K562 (cell line): Measurements from ENCODE around the gene MAP3K14. TPM values are rescaled to one million over a fixed set of nuclear protein-coding genes. Genes with fewer than 3 reads are reported as not detected.

Experiments
- ATAC-seq: fragments of 200-7000 bp; cut with Tn5 transposase; 3 replicates; pipeline ENCODE4 v1.9.1; 2020; ENCODE audit warnings: moderate library complexity
- BruUV-seq: library from RNA; stranded (reverse); fragments of 400-500 nt; replicated peaks from 2 replicates; lab custom pipeline; 2021; lab: Mats Ljungman, UMichigan
- CTCF ChIA-PET: fragments of 300-600 bp; formaldehyde crosslinking; extraction: SDS; loops from one replicate; lab custom pipeline; 2021; ENCODE audit warnings: low intra/inter-chr PET ratio; lab: Yijun Ruan, JAX
- POLR2A ChIA-PET: fragments of 300-600, 350-650 bp; sonication (Branson Sonifier 250); formaldehyde crosslinking; extraction: SDS; loops from one replicate; lab custom pipeline; 2021; ENCODE audit warnings: antibody characterized with exemption, inconsistent platforms; lab: Yijun Ruan, JAX
- DNase-seq, 4 experiments: peaks; one replicate each; pipeline versions ENCODE4 v3.0.0 to v3.0.0-alpha.2; 2011 to 2018; ENCODE audit warnings: low spot score in 3 of 4, mixed read lengths in 3 of 4; ENCODE audit errors: extremely low read depth in 1 of 4
- FAIRE-seq: peaks from 2 replicates; lab custom pipeline; 2011; peaks lifted over from hg19 to GRCh38; lab: Jason Lieb, UNC
- H2AFZ ChIP-seq: 2 replicates; pipeline ENCODE4 v1.6.0; 2011; ENCODE audit warnings: low read depth, low read length, control low read depth, inconsistent platforms
- H3K27ac ChIP-seq: fragments of 200-600 bp; 3 replicates; pipeline ENCODE4 v1.8.0; 2011; ENCODE audit warnings: low read depth, mild to moderate bottlenecking, control low read depth, inconsistent platforms, low read length, moderate library complexity, mixed read lengths; ENCODE audit errors: extremely low read depth
- H3K27me3 ChIP-seq, 2 experiments: fragments of 300-600 bp in 1 of 2; 2 replicates in 1 of 2; 3 replicates in 1 of 2; pipeline versions ENCODE4 v1.6.0 to v1.8.0; 2011; ENCODE audit warnings: inconsistent platforms in 2 of 2, low read length in 2 of 2, mild to moderate bottlenecking in 1 of 2, mixed read lengths in 1 of 2, moderate library complexity in 1 of 2; ENCODE audit not compliant: control insufficient read depth in 2 of 2, insufficient read depth in 2 of 2
- H3K36me3 ChIP-seq: fragments of 300-600 bp; 3 replicates; pipeline ENCODE4 v1.8.0; 2011; ENCODE audit warnings: mild to moderate bottlenecking, low read length, inconsistent platforms; ENCODE audit not compliant: control insufficient read depth, insufficient read depth
- H3K4me1 ChIP-seq, 2 experiments: fragments of 200-600 bp in 1 of 2; replicated peaks in 1 of 2; 2 replicates in 1 of 2; 3 replicates in 1 of 2; pipeline versions ENCODE4 v1.5.1 to v1.8.0; 2011; ENCODE audit warnings: inconsistent platforms in 2 of 2, low read length in 2 of 2, mild to moderate bottlenecking in 1 of 2, mixed read lengths in 1 of 2, moderate library complexity in 1 of 2; ENCODE audit not compliant: control insufficient read depth in 2 of 2, insufficient read depth in 2 of 2
- H3K4me2 ChIP-seq: 2 replicates; pipeline ENCODE4 v1.6.1; 2011; ENCODE audit warnings: low read length, control low read depth, inconsistent platforms, mixed read lengths; ENCODE audit not compliant: insufficient read depth
- H3K4me3 ChIP-seq: fragments of 200-600 bp; sonication (generic), shearing (Covaris generic); 2 replicates; pipeline ENCODE4 v1.5.1; 2016; ENCODE audit warnings: control low read depth, inconsistent platforms
- H3K79me2 ChIP-seq: fragments of 200-600 bp; 3 replicates; pipeline ENCODE4 v1.8.0; 2011; ENCODE audit warnings: low read length, inconsistent platforms; ENCODE audit not compliant: control insufficient read depth, insufficient read depth
- H3K9ac ChIP-seq, 2 experiments: 2 replicates each; pipeline versions ENCODE4 v1.6.0 to v1.6.1; 2011; ENCODE audit warnings: low read depth in 2 of 2, low read length in 2 of 2, control low read depth in 1 of 2, inconsistent platforms in 1 of 2, mild to moderate bottlenecking in 1 of 2, mixed read lengths in 1 of 2; ENCODE audit not compliant: insufficient read depth in 1 of 2
- H3K9me1 ChIP-seq: one replicate; pipeline ENCODE4 v1.6.0; 2011; ENCODE audit warnings: inconsistent platforms, mild to moderate bottlenecking, low read length, moderate library complexity; ENCODE audit not compliant: control insufficient read depth, insufficient read depth
- H3K9me3 ChIP-seq: replicated peaks from 2 replicates; pipeline ENCODE4 v1.5.1; 2011; ENCODE audit warnings: low read depth, low read length, inconsistent platforms; ENCODE audit not compliant: control insufficient read depth, insufficient read depth
- H4K20me1 ChIP-seq: replicated peaks from 2 replicates; pipeline ENCODE4 v1.6.1; 2011; ENCODE audit warnings: low read length, inconsistent platforms, mixed read lengths; ENCODE audit not compliant: control insufficient read depth, insufficient read depth
- ETV6 ChIP-seq, 3 experiments: fragments of 150-350 bp in 1 of 3; sonication (generic) in 1 of 3; formaldehyde crosslinking in 1 of 3; IDR thresholded peaks; 2 replicates each; pipeline versions ENCODE4 v1.6.1 to v1.8.0; 2014 to 2022; ENCODE audit warnings: borderline replicate concordance in 2 of 3, low read depth in 2 of 3, antibody characterized with exemption in 1 of 3, low read length in 1 of 3, mild to moderate bottlenecking in 1 of 3, missing genetic modification reagents in 1 of 3
- GATAD2A ChIP-seq: fragments of 450-650 bp; IDR thresholded peaks from 2 replicates; pipeline ENCODE4 v1.6.1; 2017
- HNRNPLL ChIP-seq: fragments of 200-400 bp; formaldehyde crosslinking; IDR thresholded peaks from 2 replicates; pipeline ENCODE4 v1.6.1; 2017; ENCODE audit warnings: low read length, low read depth, mild to moderate bottlenecking; ENCODE audit not compliant: poor library complexity, severe bottlenecking
- KDM1A ChIP-seq, 2 experiments: fragments of 450-650 bp; IDR thresholded peaks; 2 replicates each; pipeline ENCODE4 v1.6.1; 2016; ENCODE audit warnings: mild to moderate bottlenecking in 2 of 2
- LARP7 ChIP-seq: fragments of 450-650 bp; IDR thresholded peaks from 2 replicates; pipeline ENCODE4 v1.6.1; 2016
- LCOR ChIP-seq: sonication (generic); formaldehyde crosslinking; IDR thresholded peaks from 2 replicates; pipeline ENCODE4 v1.8.0; 2022; ENCODE audit warnings: mild to moderate bottlenecking, missing genetic modification reagents
- MAX ChIP-seq: sonication (generic); formaldehyde crosslinking; IDR thresholded peaks from 2 replicates; pipeline ENCODE4 v1.9.0; 2022; ENCODE audit warnings: mild to moderate bottlenecking, missing genetic modification reagents
- MCM3 ChIP-seq: fragments of 450-650 bp; IDR thresholded peaks from 2 replicates; pipeline ENCODE4 v1.6.1; 2016
- OTX1 ChIP-seq: fragments of 450-650 bp; formaldehyde crosslinking; IDR thresholded peaks from 2 replicates; pipeline ENCODE4 v1.4.0; 2022; ENCODE audit warnings: mild to moderate bottlenecking
- RBFOX2 ChIP-seq: fragments of 200-400 bp; formaldehyde crosslinking; IDR thresholded peaks from 2 replicates; pipeline ENCODE4 v1.6.1; 2017; ENCODE audit warnings: low read depth, mild to moderate bottlenecking, low read length, moderate library complexity
- TFAP4 ChIP-seq: sonication (generic); formaldehyde crosslinking; IDR thresholded peaks from 2 replicates; pipeline ENCODE4 v1.8.0; 2022; ENCODE audit warnings: missing genetic modification reagents, mild to moderate bottlenecking, moderate library complexity, borderline replicate concordance
- ZBTB7A ChIP-seq: IDR thresholded peaks from 2 replicates; pipeline ENCODE4 v1.6.1; 2011; ENCODE audit warnings: low read depth, mild to moderate bottlenecking, low read length, moderate library complexity, borderline replicate concordance; ENCODE audit not compliant: control insufficient read depth
- ZKSCAN1 ChIP-seq: fragments of 150-350 bp; IDR thresholded peaks from 2 replicates; pipeline ENCODE4 v1.6.1; 2016; ENCODE audit warnings: low read depth, low read length
- ZNF408 ChIP-seq: fragments of 250-450 bp; sonication (Bioruptor Pico); IDR thresholded peaks from 2 replicates; pipeline ENCODE4 v1.4.0; 2020; ENCODE audit warnings: low read depth, mild to moderate bottlenecking, moderate library complexity
- WGBS: fragments of 100-300 bp; shearing (Covaris generic); methylation state at CpG from one replicate; pipeline ENCODE4 v1.1.6; 2016; ENCODE audit warnings: low coverage, mixed read lengths; ENCODE audit not compliant: insufficient coverage; ENCODE audit errors: missing lambda C conversion rate; 5-methylcytosine and 5-hydroxymethylcytosine counted together
- in situ Hi-C: fragments of 300-500 bp; cut with MboI; formaldehyde crosslinking; loops from 4 replicates; pipeline ENCODE4 v1.15.0; 2018; ENCODE audit warnings: inconsistent platforms, mixed read lengths
- intact Hi-C: fragments of 100-400 bp; cut with micrococcal nuclease; formaldehyde crosslinking; loops from 2 replicates; pipeline ENCODE4 v1.14.2; 2022
- polyA plus RNA-seq, 8 experiments: library from polyadenylated mRNA; depleted of rRNA in 4 of 8; stranded (reverse) in 5 of 8; unstranded in 3 of 8; fragments of >200 nt; fragmentation: Nextera tagmentation in 2 of 8; fragmentation: Illumina TruSeq in 1 of 8; extraction: Ambion mirVana in 2 of 8; extraction: Trizol in 1 of 8; gene quantifications; 2 replicates each; pipeline versions ENCODE4 v1.2.1 to v1.2.3, GENCODE V29; 2011 to 2014; ENCODE audit warnings: inconsistent platforms in 1 of 8, missing spikeins in 1 of 8
- total RNA-seq, 7 experiments: library from RNA; depleted of rRNA in 6 of 7; stranded (reverse); fragments of >200 nt in 6 of 7; fragmentation: Illumina TruSeq in 2 of 7; extraction: Trizol in 2 of 7; gene quantifications; 2 replicates each; pipeline versions ENCODE4 v1.2.1 to v1.2.3, GENCODE V29; 2011 to 2021; ENCODE audit warnings: low replicate concordance in 1 of 7

Gene MAP3K14
- total and polyA plus RNA-seq, 9 of the 15 experiments (the other 6 are each of a cell fraction or from before 2014, with no cell fraction given), result 0.45 to 8.7 (median 3.2) TPM

- no peak for DNase-seq
- ChIA-PET CTCF (interaction anchor here (0.6 kb wide), 1 partner anchor 156 kb away, joined by 4 read pairs; no protein-coding TSS in a partner anchor), POLR2A (interaction anchor here (0.6 to 9.0 kb wide), 4 partner anchors 9 to 85 kb away, joined by 3 to 92 read pairs (median 4); partner anchors contain the start of gene HEXIM1)
- Histone ChIP-seq H3K9me3 (no peaks in the 10 kb centered on the region), H3K4me1 (peaks cover 71 to 84% of the 10 kb centered on the region in 2 experiments), H3K27me3 (no peaks in the 10 kb centered on the region), H3K27ac (peak overlapping the region; percentile 90; the same call in 2 of the 3 replicates), H3K36me3 (no peaks in the 10 kb centered on the region), H2AFZ (peak overlapping the region; percentile 70; the same call in 1 of the 2 replicates), H4K20me1 (no peaks in the 10 kb centered on the region), H3K79me2 (peaks cover 64% of the 10 kb centered on the region), H3K9ac (peak overlapping the region; percentile 57 to 87), H3K4me3 (no peak overlapping the region), H3K9me1 (no peaks in the 10 kb centered on the region), H3K4me2 (peak overlapping the region; percentile 68)
- FAIRE-seq, result no peak
- 45% methylated on average over 17 of the region's 17 CpGs for WGBS
- in situ Hi-C loops, result no loop called here
- TF ChIP-seq RBFOX2 (peak; percentile 37; the same call in 1 of the 2 replicates), ZKSCAN1 (peak; percentile 30; the same call in 1 of the 2 replicates), MCM3 (no peak), ZNF408 (no peak), LCOR (no peak), ETV6 (IDR thresholded peaks at IDR 0.05; ENCODE audit: borderline replicate concordance in 1 of 2, low read depth in 2 of 2, low read length in 1 of 2) (no peak), ETV6 (CRISPR knock-in tag; IDR thresholded peaks at IDR 0.05; ENCODE audit: borderline replicate concordance) (no peak), OTX1 (CRISPR knock-in tag) (no peak), KDM1A (IDR thresholded peaks at IDR 0.05) (0 out of 4 replicates have a peak, but pooled peaks of 1 of the 2 experiments have one; percentile 5), MAX (CRISPR knock-in tag) (peak; percentile 18), GATAD2A (0 out of 2 replicates have a peak, but pooled peaks have one; percentile 34), ZBTB7A (0 out of 2 replicates have a peak, but pooled peaks have one; percentile 13), LARP7 (no peak), HNRNPLL (peak; percentile 14), TFAP4 (CRISPR knock-in tag) (0 out of 2 replicates have a peak, but pooled peaks have one; percentile 16)
- ATAC-seq, result no peak
- BruUV-seq, result no TSS peak
- intact Hi-C loops, result no loop called here
Observed at GRCh38 chr17:45227926-45228762, 88.7 kb downstream of the MAP3K14 start.
